T-helper 2 cell treated with Interferon-gamma antibody and Interleukin-4, amounts not matched to agents 5 μg/mL and 100 μg/mL, for 36 hours (primary cell): ENCODE measurements around the gene FA2H.
"Not testable (repeated sequence)": the region's sequence is repeated elsewhere in the genome, so short reads cannot be mapped to it uniquely, and the experiment has no call there.

Experiments used
- DNase-seq: peaks from one replicate; pipeline ENCODE4 v3.0.0; 2021; ENCODE audit warnings: low spot score
- H3K27ac Mint-ChIP-seq: one replicate; pipeline ENCODE4 v1.8.0; 2021; ENCODE audit warnings: mild to moderate bottlenecking, mixed read lengths
- H3K27me3 Mint-ChIP-seq: one replicate; pipeline ENCODE4 v1.8.0; 2021; ENCODE audit warnings: low read depth, mixed read lengths
- H3K36me3 Mint-ChIP-seq: one replicate; pipeline ENCODE4 v1.8.0; 2021; ENCODE audit warnings: low read depth, mixed read lengths
- H3K4me1 Mint-ChIP-seq: one replicate; pipeline ENCODE4 v1.8.0; 2021; ENCODE audit warnings: low read depth, mixed read lengths
- H3K4me3 Mint-ChIP-seq: one replicate; pipeline ENCODE4 v1.8.0; 2022; ENCODE audit warnings: mild to moderate bottlenecking, moderate library complexity, mixed read lengths
- H3K9me3 Mint-ChIP-seq: one replicate; pipeline ENCODE4 v1.8.0; 2021; ENCODE audit warnings: mixed read lengths

Gene FA2H, protein sequence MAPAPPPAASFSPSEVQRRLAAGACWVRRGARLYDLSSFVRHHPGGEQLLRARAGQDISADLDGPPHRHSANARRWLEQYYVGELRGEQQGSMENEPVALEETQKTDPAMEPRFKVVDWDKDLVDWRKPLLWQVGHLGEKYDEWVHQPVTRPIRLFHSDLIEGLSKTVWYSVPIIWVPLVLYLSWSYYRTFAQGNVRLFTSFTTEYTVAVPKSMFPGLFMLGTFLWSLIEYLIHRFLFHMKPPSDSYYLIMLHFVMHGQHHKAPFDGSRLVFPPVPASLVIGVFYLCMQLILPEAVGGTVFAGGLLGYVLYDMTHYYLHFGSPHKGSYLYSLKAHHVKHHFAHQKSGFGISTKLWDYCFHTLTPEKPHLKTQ

DNA sequence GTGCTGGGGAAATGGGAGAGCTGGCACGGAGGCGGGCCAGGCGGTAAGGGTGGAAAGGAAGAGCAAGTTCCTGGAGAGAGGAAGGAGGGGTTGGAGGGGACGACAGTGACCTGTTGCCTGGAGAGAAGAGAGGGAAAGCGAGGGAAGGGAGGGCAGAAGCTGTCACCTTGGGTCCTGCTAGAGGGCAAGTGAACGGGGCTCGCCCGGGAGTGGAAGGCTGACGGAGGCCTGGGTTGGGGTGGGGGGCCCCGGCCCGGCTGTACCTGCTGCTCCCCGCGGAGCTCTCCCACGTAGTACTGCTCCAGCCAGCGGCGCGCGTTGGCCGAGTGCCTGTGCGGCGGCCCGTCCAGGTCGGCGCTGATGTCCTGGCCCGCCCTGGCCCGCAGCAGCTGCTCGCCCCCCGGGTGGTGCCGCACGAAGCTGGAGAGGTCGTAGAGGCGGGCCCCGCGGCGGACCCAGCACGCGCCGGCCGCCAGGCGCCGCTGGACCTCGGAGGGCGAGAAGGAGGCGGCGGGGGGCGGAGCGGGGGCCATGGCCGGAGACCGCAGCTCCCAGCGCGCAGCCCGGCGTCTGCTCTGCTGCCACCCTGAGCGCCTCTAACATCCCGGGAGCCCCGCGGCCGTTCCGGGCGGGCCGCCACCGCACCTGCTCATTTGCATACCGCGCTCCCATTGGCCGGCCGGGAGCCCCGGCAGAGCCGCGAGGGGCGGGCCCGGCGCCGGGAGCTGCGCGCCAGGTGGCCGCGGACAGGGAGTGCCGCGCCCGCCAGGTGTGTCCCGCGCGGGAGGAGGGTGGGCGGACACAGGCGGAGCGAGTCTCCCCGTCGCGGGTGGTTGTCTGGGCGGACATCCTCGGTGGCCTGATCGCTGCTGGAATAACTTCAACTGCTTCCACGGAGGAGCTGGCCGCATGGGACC, at the start of gene FA2H:
Gene FA2H (minus strand): TSS at position 598 of the 917 bp plus-strand sequence. CDS start 65 bp downstream, at position 533.
- peak; percentile 74 for DNase-seq
- H3K27me3 Mint-ChIP-seq, result peaks cover 38% of the 10 kb centered on the region
- peaks cover 9% of the 10 kb centered on the region for H3K4me1 Mint-ChIP-seq
- no peaks in the 10 kb centered on the region for H3K36me3 Mint-ChIP-seq
- no peaks in the 10 kb centered on the region for H3K9me3 Mint-ChIP-seq
- H3K4me3 Mint-ChIP-seq, result peak within 1 kb of the TSS; percentile 70
- no peak within 1 kb of the TSS for H3K27ac Mint-ChIP-seq

DNA sequence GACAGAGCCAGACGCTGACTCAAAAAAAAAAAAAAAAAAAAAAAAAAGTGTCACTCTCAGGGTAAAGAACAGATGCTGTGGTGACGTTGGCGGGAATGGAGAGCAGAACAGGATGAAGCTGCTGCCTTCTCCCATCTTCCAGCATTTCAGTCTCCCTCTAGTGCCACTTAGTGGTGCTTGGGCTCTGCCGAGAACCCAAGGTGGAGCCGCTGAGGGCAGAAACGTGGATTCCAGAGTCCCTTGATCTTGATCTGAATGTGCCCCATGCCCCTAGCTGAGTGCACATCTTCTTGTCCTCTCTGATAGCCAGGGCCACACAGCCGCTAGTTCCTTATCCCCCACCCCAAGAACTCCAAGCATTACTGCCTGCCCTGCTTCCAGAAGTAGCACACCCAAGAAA, 43.2 kb upstream of the FA2H start:
- Mint-ChIP-seq H3K9me3 (no peaks in the 10 kb centered on the region), H3K27ac (no peak overlapping the region), H3K36me3 (no peaks in the 10 kb centered on the region), H3K4me3 (no peak overlapping the region), H3K4me1 (no peaks in the 10 kb centered on the region), H3K27me3 (peaks cover 22% of the 10 kb centered on the region)
- DNase-seq, result no peak

DNA sequence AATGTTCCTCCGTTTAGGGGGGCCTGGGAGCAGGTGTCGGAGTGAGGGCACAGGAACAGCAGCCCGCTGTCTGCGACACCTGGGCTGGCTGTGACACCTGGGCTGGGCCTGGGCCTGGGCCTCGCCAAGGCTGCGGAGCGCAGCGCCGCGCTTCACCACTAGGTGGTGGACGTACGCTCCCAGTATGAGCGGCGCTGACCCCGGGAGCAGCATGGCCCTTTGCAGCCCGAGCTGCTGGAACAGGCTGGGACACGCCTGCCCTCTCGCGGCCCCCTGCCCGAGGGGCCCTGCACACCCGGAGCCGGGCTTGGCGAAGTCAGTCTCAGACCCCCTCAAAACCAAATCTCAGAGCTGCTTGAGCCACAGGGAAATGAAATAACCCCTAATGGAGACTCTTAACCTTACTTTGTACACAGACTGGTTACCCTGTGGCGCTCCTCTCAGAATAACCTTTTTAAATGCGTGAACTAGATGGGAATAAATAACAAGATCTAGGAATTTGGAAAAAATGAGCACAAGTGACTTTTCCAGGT, 38.6 kb upstream of the FA2H start:
- Mint-ChIP-seq H3K27me3 (peaks cover 8% of the 10 kb centered on the region), H3K27ac (no peak overlapping the region), H3K9me3 (no peaks in the 10 kb centered on the region), H3K4me3 (no peak overlapping the region), H3K36me3 (no peaks in the 10 kb centered on the region), H3K4me1 (no peaks in the 10 kb centered on the region)
- DNase-seq, result peak; percentile 64

DNA sequence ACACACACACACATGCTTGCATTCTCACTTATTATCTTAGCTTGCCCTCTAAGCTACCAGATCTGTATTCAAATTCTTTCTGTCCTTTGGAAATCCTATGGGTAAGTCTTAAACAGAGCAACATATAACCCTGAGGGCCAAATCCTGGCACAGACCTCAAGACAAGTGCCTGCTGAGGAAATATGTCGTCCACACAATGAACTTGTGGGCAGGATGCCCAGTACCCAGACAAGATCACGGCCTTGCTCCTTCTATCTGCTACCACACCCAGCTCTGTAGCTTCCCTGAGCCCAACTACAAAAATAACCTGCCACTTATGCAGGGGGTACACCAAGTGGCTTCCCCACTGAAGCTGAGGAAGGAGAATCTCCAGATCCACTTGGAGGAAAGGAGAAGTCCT, 37.3 kb upstream of the FA2H start:
- Mint-ChIP-seq H3K27me3 (peaks cover 3% of the 10 kb centered on the region), H3K4me3 (no peak overlapping the region), H3K9me3 (peaks cover 1% of the 10 kb centered on the region), H3K36me3 (no peaks in the 10 kb centered on the region), H3K27ac (no peak overlapping the region), H3K4me1 (no peaks in the 10 kb centered on the region)
- DNase-seq, result no peak

DNA sequence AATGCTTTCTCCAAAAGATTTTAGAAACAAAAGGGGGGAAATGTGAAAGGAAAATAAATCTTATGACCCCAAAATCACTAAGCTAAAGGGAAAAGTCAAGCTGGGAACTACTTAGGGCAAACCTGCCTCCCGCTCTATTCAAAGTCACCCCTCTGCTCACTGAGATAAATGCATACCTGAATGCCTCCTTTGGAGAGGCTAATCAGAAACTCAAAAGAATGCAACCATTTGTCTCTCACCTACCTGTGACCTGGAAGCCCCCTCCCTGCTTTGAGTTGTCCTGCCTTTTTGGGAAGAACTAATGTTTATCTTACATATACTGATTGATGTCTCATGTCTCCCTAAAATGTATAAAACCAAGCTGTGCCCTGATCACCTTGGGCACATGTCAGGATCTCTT, 36.6 kb upstream of the FA2H start:
- H3K4me1 Mint-ChIP-seq, H3K36me3 Mint-ChIP-seq, H3K9me3 Mint-ChIP-seq, H3K27ac Mint-ChIP-seq, H3K27me3 Mint-ChIP-seq, DNase-seq, H3K4me3 Mint-ChIP-seq: not testable (repeated sequence)

DNA sequence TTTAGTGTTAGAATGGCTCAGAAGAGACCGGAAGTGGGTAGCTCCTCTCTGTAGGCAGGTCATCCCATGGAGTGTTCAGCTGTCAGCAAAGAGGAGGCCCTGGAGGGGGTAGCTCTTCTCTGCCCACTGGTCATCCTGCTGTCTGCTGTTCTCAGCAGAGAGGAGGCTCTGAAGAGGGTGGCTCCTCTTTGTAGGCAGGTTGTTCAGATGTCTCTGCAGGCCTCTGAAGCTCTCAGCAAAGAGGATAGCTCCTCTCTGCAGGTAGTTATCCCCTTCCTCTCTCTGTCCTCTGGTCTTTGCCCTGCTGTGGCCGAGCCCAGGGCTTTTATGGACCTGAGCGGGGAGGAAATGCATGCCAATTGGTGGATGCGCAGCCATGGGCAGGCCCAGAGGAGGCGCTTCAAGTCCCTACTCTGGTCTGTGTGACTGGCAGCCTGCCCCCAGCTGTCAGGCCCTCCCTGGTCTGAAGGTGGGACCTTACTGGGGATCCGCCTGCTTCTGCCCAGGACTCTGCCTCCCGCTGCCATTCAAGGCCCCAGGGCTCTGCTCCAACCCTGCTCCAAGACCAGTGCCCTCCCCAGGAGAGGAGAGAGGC, 32.5 kb upstream of the FA2H start:
- no peaks in the 10 kb centered on the region for H3K36me3 Mint-ChIP-seq
- peaks cover 10% of the 10 kb centered on the region for H3K27me3 Mint-ChIP-seq
- H3K4me1 Mint-ChIP-seq, result no peaks in the 10 kb centered on the region
- H3K27ac Mint-ChIP-seq, result no peak overlapping the region
- H3K4me3 Mint-ChIP-seq, result no peak overlapping the region
- H3K9me3 Mint-ChIP-seq, result peaks cover 4% of the 10 kb centered on the region
- no peak for DNase-seq

DNA sequence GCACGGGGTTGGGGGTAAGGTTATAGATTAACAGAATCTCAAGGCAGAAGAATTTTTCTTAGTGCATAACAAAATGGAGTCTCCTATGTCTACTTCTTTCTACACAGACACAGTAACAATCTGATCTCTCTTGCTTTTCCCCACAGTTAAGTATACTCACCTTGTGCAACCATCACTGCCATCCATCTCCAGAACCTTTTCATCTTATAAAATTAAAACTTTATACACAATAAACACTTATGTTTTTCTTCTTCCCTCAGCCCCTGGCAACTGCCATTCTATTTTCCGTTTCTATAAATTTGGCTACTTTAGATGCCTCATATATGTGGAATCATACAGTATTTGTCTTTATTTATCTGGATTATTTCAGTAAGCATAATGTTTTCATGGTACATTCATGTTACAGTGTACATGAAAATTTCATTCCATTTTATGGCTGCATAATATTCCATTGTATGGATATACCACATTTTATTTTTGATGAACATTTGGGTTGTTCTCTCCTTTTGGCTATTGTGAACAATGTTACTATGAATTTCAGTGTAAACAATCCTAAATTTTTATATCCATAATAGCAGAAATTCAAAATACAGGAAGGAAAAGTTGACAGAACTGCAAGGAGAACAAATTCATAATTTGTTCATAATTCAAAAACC, 25.7 kb upstream of the FA2H start:
- Mint-ChIP-seq H3K27ac (no peak overlapping the region), H3K27me3 (peaks cover 24% of the 10 kb centered on the region), H3K4me3 (no peak overlapping the region), H3K36me3 (no peaks in the 10 kb centered on the region), H3K9me3 (no peaks in the 10 kb centered on the region), H3K4me1 (no peaks in the 10 kb centered on the region)
- DNase-seq, result no peak

DNA sequence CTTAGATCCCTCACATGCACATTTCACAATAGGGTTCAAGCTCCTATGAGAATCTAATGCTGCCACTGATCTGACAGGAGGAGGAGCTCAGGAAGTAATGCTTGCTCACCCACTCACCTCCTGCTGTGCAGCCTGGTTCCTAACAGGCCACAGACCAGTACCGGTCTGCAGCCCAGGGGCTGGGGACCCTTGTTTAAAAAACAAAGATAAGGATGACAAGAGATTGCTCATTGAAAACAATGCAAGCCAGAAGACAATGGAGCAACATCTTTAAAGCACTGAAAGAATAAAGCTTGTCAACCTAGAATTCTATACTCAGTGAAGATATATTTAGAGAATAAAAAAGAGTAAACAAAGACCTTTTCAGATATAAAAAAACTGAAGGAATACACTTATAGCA, 22.8 kb upstream of the FA2H start:
- Mint-ChIP-seq H3K36me3 (no peaks in the 10 kb centered on the region), H3K27ac (no peak overlapping the region)

DNA sequence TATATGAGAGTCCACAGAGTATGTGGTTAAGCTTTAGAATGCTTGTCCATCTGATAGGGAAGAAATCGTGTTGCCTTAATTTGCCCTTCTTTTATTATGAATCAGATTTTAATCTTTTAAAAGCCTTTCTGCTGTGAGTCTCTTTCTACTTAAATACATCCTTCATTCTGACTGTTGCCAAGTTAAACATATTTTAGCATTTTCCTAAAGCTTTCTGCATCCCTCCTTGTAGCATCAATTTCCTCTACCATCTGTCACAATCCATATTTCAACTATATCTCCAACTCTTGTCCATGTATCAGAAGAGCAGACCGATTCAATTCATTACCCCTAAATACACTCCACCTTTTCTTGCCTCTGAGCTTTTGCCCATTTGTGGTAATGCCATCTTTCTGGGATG, 20.5 kb upstream of the FA2H start:
- no peak for DNase-seq
- Mint-ChIP-seq H3K36me3 (no peaks in the 10 kb centered on the region), H3K9me3 (no peaks in the 10 kb centered on the region), H3K4me3 (no peak overlapping the region), H3K4me1 (no peaks in the 10 kb centered on the region), H3K27ac (no peak overlapping the region), H3K27me3 (peaks cover 9% of the 10 kb centered on the region)

More for the DNA sequence above, 22.8 kb upstream of the FA2H start:
- Mint-ChIP-seq H3K4me3 (no peak overlapping the region), H3K27me3 (peaks cover 18% of the 10 kb centered on the region), H3K9me3 (no peaks in the 10 kb centered on the region), H3K4me1 (no peaks in the 10 kb centered on the region)
- no peak for DNase-seq

DNA sequence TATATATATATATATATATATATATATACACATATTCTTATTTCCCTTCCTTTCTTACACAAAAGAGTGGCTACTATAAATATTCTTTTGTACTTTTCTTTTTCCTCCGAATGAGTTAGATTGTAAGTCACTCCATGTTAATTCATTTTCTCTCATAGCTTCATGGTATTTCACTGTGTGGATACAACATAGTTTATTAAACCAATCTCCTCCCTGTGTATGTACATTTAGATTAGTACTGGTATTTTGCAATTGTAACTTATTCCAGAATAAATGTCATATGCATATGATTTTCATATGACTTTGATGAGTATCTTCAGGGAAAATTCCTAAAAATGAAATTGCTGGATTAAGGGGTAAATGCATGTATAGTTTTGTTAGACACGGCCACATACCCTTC, 20.0 kb upstream of the FA2H start:
- Mint-ChIP-seq H3K9me3 (no peaks in the 10 kb centered on the region), H3K4me1 (no peaks in the 10 kb centered on the region), H3K27me3 (peaks cover 9% of the 10 kb centered on the region), H3K4me3 (no peak overlapping the region), H3K36me3 (no peaks in the 10 kb centered on the region), H3K27ac (no peak overlapping the region)
- DNase-seq, result no peak

DNA sequence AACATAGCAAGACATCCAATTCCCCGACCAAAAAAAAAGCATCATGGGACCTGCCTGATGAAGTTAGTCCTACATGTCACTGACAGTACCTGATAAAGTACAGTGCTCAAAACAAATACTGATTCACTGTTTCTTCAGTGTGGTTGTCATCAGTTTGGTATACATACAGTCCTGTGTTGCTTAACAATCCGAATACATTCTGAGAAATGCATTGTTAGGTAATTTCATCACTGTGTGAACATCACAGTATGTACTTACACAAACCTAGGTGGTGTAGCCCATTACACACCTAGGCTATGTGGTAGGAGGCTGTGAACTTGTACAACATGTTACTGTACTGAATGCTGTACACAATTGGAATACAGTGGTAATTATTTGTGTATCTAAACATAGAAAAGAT, 19.0 kb upstream of the FA2H start:
- Mint-ChIP-seq H3K27me3 (peaks cover 9% of the 10 kb centered on the region), H3K27ac (no peak overlapping the region), H3K4me3 (no peak overlapping the region), H3K9me3 (no peaks in the 10 kb centered on the region), H3K4me1 (no peaks in the 10 kb centered on the region), H3K36me3 (no peaks in the 10 kb centered on the region)
- no peak for DNase-seq

DNA sequence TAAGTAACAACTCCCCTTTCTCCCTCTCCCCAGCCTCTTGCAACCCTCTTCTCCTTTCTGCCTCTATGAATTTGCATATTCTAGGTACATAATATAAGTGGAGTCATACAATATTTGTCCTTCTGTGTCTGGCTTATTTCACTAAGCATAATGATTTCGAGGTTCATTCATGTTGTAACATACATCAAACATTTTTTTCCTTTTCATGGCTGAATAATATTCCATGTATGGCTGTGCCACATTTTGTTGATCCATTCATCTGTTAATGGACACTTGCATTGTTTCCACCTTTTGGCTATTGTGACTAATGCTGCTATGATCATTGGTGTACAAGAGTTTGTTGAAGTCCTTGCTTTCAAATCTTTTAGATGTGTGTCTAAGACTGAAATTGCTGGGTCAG, 17.6 kb upstream of the FA2H start:
- DNase-seq, result no peak
- no peaks in the 10 kb centered on the region for H3K36me3 Mint-ChIP-seq
- H3K27me3 Mint-ChIP-seq, result peaks cover 9% of the 10 kb centered on the region
- H3K4me3 Mint-ChIP-seq, result no peak overlapping the region
- no peak overlapping the region for H3K27ac Mint-ChIP-seq
- H3K4me1 Mint-ChIP-seq, result no peaks in the 10 kb centered on the region
- no peaks in the 10 kb centered on the region for H3K9me3 Mint-ChIP-seq

DNA sequence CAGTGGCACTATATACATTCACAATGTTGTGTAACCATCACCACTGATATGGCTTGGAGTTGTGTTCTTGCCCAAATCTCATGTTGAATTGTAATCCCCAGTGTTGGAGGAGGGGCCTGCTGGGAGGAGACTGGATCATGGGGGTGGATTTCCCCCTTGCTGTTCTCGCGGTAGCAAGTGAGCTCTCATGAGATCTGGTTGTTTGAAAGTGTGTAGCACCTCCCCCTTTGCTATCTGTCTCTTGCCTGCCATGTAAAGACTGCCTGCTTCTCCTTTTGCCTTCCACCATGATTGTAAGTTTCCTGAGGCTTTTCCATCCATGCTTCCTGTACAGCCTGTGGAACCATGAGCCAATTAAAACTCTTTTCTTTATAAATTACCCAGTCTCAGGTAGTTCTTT, 17.1 kb upstream of the FA2H start:
- H3K36me3 Mint-ChIP-seq, H3K9me3 Mint-ChIP-seq, DNase-seq, H3K27me3 Mint-ChIP-seq, H3K27ac Mint-ChIP-seq, H3K4me1 Mint-ChIP-seq, H3K4me3 Mint-ChIP-seq: not testable (repeated sequence)
